Kidney (tissue), 14 donors: Measurements from ENCODE around the gene HMGXB3. TPM values are rescaled to one million over a fixed set of nuclear protein-coding genes. Genes with fewer than 3 reads are reported as not detected.
"Not testable (repeated sequence)": the region's sequence is repeated elsewhere in the genome, so short reads cannot be mapped to it uniquely, and the experiment has no call there.

Source experiments
- DNase-seq, 5 donors: peaks; one replicate each; pipeline ENCODE4 v3.0.0-alpha.2; 2013 to 2020
- FAIRE-seq: peaks from 2 replicates; lab custom pipeline; 2012; peaks lifted over from hg19 to GRCh38; lab: Jason Lieb, UNC
- H3K27ac ChIP-seq, 2 donors: one replicate each; pipeline ENCODE4 v1.7.0; 2013; ENCODE audit warnings: low read depth in 2 of 2, low read length in 2 of 2, inconsistent platforms in 1 of 2
- H3K27me3 ChIP-seq: one replicate; pipeline ENCODE4 v1.7.1; 2013; ENCODE audit warnings: low read length, inconsistent platforms; ENCODE audit not compliant: control insufficient read depth, insufficient read depth
- H3K36me3 ChIP-seq, 3 donors: one replicate each; pipeline versions ENCODE4 v1.7.0 to v1.7.1; 2013; ENCODE audit warnings: low read length in 3 of 3, control low read depth in 1 of 3, inconsistent platforms in 1 of 3; ENCODE audit not compliant: insufficient read depth in 3 of 3, control insufficient read depth in 2 of 3
- H3K4me1 ChIP-seq, 3 donors: one replicate each; pipeline versions ENCODE4 v1.7.0 to v1.7.1; 2013; ENCODE audit warnings: low read length in 3 of 3, inconsistent platforms in 1 of 3, low read depth in 1 of 3; ENCODE audit not compliant: control insufficient read depth in 2 of 3, insufficient read depth in 2 of 3
- H3K4me3 ChIP-seq, 3 donors: one replicate each; pipeline versions ENCODE4 v1.7.0 to v1.8.1; 2013; ENCODE audit warnings: low read length in 3 of 3, control low read depth in 1 of 3, inconsistent platforms in 1 of 3
- H3K9ac ChIP-seq, 3 donors: one replicate each; pipeline versions ENCODE4 v1.7.0 to v1.7.1; 2013; ENCODE audit warnings: low read length in 3 of 3, control low read depth in 1 of 3, inconsistent platforms in 1 of 3
- H3K9me3 ChIP-seq, 3 donors: one replicate each; pipeline versions ENCODE4 v1.7.0 to v1.7.1; 2013; ENCODE audit warnings: low read length in 3 of 3, control low read depth in 1 of 3, inconsistent platforms in 1 of 3; ENCODE audit not compliant: control insufficient read depth in 2 of 3, insufficient read depth in 1 of 3
- CTCF ChIP-seq: IDR thresholded peaks from 3 replicates; pipeline ENCODE4 v1.5.1; 2012; ENCODE audit warnings: mild to moderate bottlenecking, moderate library complexity, borderline replicate concordance; ENCODE audit not compliant: insufficient read depth; ENCODE audit errors: extremely low read depth
- intact Hi-C: fragments of 100-400 bp; cut with DNase I; formaldehyde crosslinking; loops from one replicate; pipeline ENCODE4 v1.11.1; 2022
- polyA plus RNA-seq: library from polyadenylated mRNA; stranded (reverse); fragments of 350-450 nt; fragmentation: Illumina TruSeq; extraction: RNeasy Lipid Tissue Mini Kit (QIAGEN cat#74804); gene quantifications from one replicate; pipeline ENCODE4 v1.2.3, GENCODE V29; 2014; ENCODE audit warnings: low read depth, low replicate concordance; ENCODE audit not compliant: insufficient read depth
- total RNA-seq: library from RNA; stranded (reverse); fragmentation: NEBNext Ultra II Directional; extraction: Animal tissue kit (Norgen Biotek cat#: 25700); gene quantifications from one replicate; pipeline ENCODE4 v1.2.1, GENCODE V29; 2021
- donor health status: control.
- donor health status: control.
- donor health status: control.
- donor health status: control.
- donor health status: control.
- donor health status: DM: yes; HTN: yes; CAD: no.
- donor health status: Normal renal cell carcinoma (clear cell type).

Gene HMGXB3
- total and polyA plus RNA-seq, 2 donors from 2014 or later, result 9.5 to 29.3 TPM

GRCh38 chr5:150045549-150045948 is 45.0 kb downstream of the HMGXB3 start:
- no peaks in the 10 kb centered on the region for H3K9me3 ChIP-seq

GRCh38 chr5:150046031-150046430 is 45.5 kb downstream of the HMGXB3 start:
- no peak for TF ChIP-seq CTCF
- Histone ChIP-seq H3K27me3 (no peaks in the 10 kb centered on the region), H3K27ac (no peak overlapping the region), H3K4me1 (peaks cover 0 to 11% (median 8%) of the 10 kb centered on the region in 3 donors), H3K9me3 (no peaks in the 10 kb centered on the region), H3K36me3 (peaks cover 6 to 87% (median 53%) of the 10 kb centered on the region in 3 donors), H3K4me3 (no peak overlapping the region), H3K9ac (no peak overlapping the region)
- DNase-seq (no peak), FAIRE-seq (no peak)
- intact Hi-C loops, result no loop called here

More at GRCh38 chr5:150045549-150045948, 45.0 kb downstream of the HMGXB3 start:
- Histone ChIP-seq H3K27ac (no peak overlapping the region), H3K9ac (no peak overlapping the region), H3K4me1 (peaks cover 0 to 11% (median 8%) of the 10 kb centered on the region in 3 donors), H3K27me3 (no peaks in the 10 kb centered on the region), H3K36me3 (peaks cover 6 to 87% (median 53%) of the 10 kb centered on the region in 3 donors), H3K4me3 (no peak overlapping the region)
- no peak for FAIRE-seq
- no peak for DNase-seq
- TF ChIP-seq CTCF, result no peak
- intact Hi-C loops, result no loop called here

- H3K4me1 ChIP-seq, intact Hi-C loops, H3K27me3 ChIP-seq, H3K9ac ChIP-seq, FAIRE-seq, H3K9me3 ChIP-seq, H3K27ac ChIP-seq, H3K4me3 ChIP-seq: not testable (repeated sequence)
- H3K36me3 ChIP-seq, result peaks cover 2 to 83% (median 49%) of the 10 kb centered on the region in 3 donors
- DNase-seq, result peak in 1 of 5 donors; percentile 19
Measured at GRCh38 chr5:150050172-150050811, 49.8 kb downstream of the HMGXB3 start.

GRCh38 chr5:150051657-150052195 is 51.2 kb downstream of the HMGXB3 start:
- intact Hi-C loops, result no loop called here
- FAIRE-seq (no peak), DNase-seq (peak in 1 of 5 donors; percentile 18)
- TF ChIP-seq CTCF, result no peak
- Histone ChIP-seq H3K27me3 (no peaks in the 10 kb centered on the region), H3K36me3 (peaks cover 2 to 73% (median 43%) of the 10 kb centered on the region in 3 donors), H3K9ac (no peak overlapping the region), H3K9me3 (no peaks in the 10 kb centered on the region), H3K27ac (no peak overlapping the region), H3K4me3 (no peak overlapping the region), H3K4me1 (no peaks in the 10 kb centered on the region)
